HCT116 (cell line): Measurements from ENCODE around the gene CCL8. TPM values are rescaled to one million over a fixed set of nuclear protein-coding genes. Genes with fewer than 3 reads are reported as not detected.

ENCODE experiments used
- ATAC-seq: fragments of 200-7000 bp; cut with Tn5 transposase; 2 replicates; pipeline ENCODE4 v1.9.1; 2020; ENCODE audit warnings: mild to moderate bottlenecking, moderate library complexity
- BruUV-seq: library from RNA; stranded (reverse); fragments of 400-500 nt; replicated peaks from 2 replicates; lab custom pipeline; 2021; lab: Mats Ljungman, UMichigan
- CTCF ChIA-PET: fragments of 300-600 bp; sonication (Branson Sonifier 250); formaldehyde crosslinking; loops from one replicate; lab custom pipeline; 2021; ENCODE audit warnings: antibody characterized with exemption; lab: Charles Lee
- POLR2A ChIA-PET: fragments of 300-600, 350-600 bp; sonication (Branson Sonifier 250); formaldehyde crosslinking; loops from one replicate; lab custom pipeline; 2021; ENCODE audit warnings: antibody characterized with exemption; lab: Charles Lee
- RAD21 ChIA-PET, 2 experiments: fragments of 300-600 bp; sonication (Branson Sonifier 250); formaldehyde crosslinking; loops; one replicate each; lab custom pipeline; 2023; ENCODE audit warnings: low total read pairs in 2 of 2; ENCODE audit not compliant: uncharacterized antibody in 2 of 2, unreplicated experiment in 2 of 2, low non-redundant PET in 1 of 2; lab: Charles Lee
- DNase-seq: peaks from one replicate; pipeline ENCODE4 v3.0.0-alpha.2; 2010; ENCODE audit warnings: low read depth, low spot score
- H2AFZ ChIP-seq: fragments of 200-600 bp; shearing (Covaris generic), sonication (generic); 2 replicates; pipeline ENCODE4 v1.6.1; 2017; ENCODE audit warnings: low read depth, mixed run types, mixed read lengths, antibody characterized with exemption, low read length; ENCODE audit not compliant: poor library complexity, severe bottlenecking
- H3K27ac ChIP-seq: 2 replicates; pipeline ENCODE4 v1.5.1; 2012; ENCODE audit warnings: low read depth, low read length
- H3K27me3 ChIP-seq: fragments of 200-600 bp; sonication (generic); 2 replicates; pipeline ENCODE4 v1.6.1; 2016; ENCODE audit warnings: mixed run types, low read length, mixed read lengths; ENCODE audit not compliant: insufficient read depth
- H3K36me3 ChIP-seq, 2 experiments: fragments of 200-500 bp in 1 of 2; fragments of 200-600 bp in 1 of 2; sonication (Bioruptor generic) in 1 of 2; sonication (generic) in 1 of 2; 2 replicates each; pipeline versions ENCODE4 v1.5.1 to v1.6.1; 2014 to 2016; ENCODE audit warnings: low read length in 2 of 2, inconsistent platforms in 1 of 2, mixed read lengths in 1 of 2, mixed run types in 1 of 2; ENCODE audit not compliant: insufficient read depth in 2 of 2, control insufficient read depth in 1 of 2
- H3K4me1 ChIP-seq, 2 experiments: fragments of 200-600 bp in 1 of 2; sonication (generic) in 1 of 2; 2 replicates each; pipeline versions ENCODE4 v1.5.1 to v1.6.1; 2012 to 2017; ENCODE audit warnings: low read length in 2 of 2, inconsistent platforms in 1 of 2, mild to moderate bottlenecking in 1 of 2, mixed read lengths in 1 of 2, mixed run types in 1 of 2, moderate library complexity in 1 of 2; ENCODE audit not compliant: insufficient read depth in 2 of 2, control insufficient read depth in 1 of 2
- H3K4me2 ChIP-seq: fragments of 200-600 bp; sonication (generic); 2 replicates; pipeline ENCODE4 v1.6.1; 2017; ENCODE audit warnings: mixed run types, low read length, mixed read lengths
- H3K4me3 ChIP-seq, 2 experiments: fragments of 200-600 bp in 1 of 2; sonication (generic) in 1 of 2; replicated peaks in 1 of 2; 2 replicates each; pipeline ENCODE4 v1.5.1; 2011 to 2016; ENCODE audit warnings: low read length in 2 of 2, control low read depth in 1 of 2, low read depth in 1 of 2, mild to moderate bottlenecking in 1 of 2, mixed read lengths in 1 of 2, mixed run types in 1 of 2
- H3K79me2 ChIP-seq: fragments of 200-600 bp; sonication (generic); 2 replicates; pipeline ENCODE4 v1.6.1; 2017; ENCODE audit warnings: mild to moderate bottlenecking, mixed run types, low read length, moderate library complexity, mixed read lengths; ENCODE audit not compliant: insufficient read depth
- H3K9ac ChIP-seq: fragments of 200-600 bp; sonication (generic); 2 replicates; pipeline ENCODE4 v1.6.1; 2016; ENCODE audit warnings: low read length, mixed read lengths
- H3K9me2 ChIP-seq: fragments of 200-600 bp; sonication (generic), shearing (Covaris generic); 2 replicates; pipeline ENCODE4 v1.6.1; 2017; ENCODE audit warnings: mixed run types, mild to moderate bottlenecking, moderate library complexity; ENCODE audit not compliant: insufficient read depth
- H3K9me3 ChIP-seq, 2 experiments: fragments of 200-500 bp in 1 of 2; fragments of 200-600 bp in 1 of 2; sonication (Bioruptor generic) in 1 of 2; sonication (generic) in 1 of 2; 2 replicates each; pipeline ENCODE4 v1.6.1; 2014 to 2017; ENCODE audit warnings: low read length in 2 of 2, mixed read lengths in 2 of 2, inconsistent platforms in 1 of 2, low read depth in 1 of 2, mild to moderate bottlenecking in 1 of 2, mixed run types in 1 of 2, moderate library complexity in 1 of 2; ENCODE audit not compliant: control insufficient read depth in 1 of 2, insufficient read depth in 1 of 2
- H4K20me1 ChIP-seq: fragments of 200-600 bp; sonication (generic), shearing (Covaris generic); 2 replicates; pipeline ENCODE4 v1.6.1; 2017; ENCODE audit warnings: mixed run types, mild to moderate bottlenecking, moderate library complexity; ENCODE audit not compliant: insufficient read depth
- CBX3 ChIP-seq: IDR thresholded peaks from 2 replicates; pipeline ENCODE4 v1.6.1; 2012; ENCODE audit warnings: low read depth
- CEBPB ChIP-seq: IDR thresholded peaks from 2 replicates; pipeline ENCODE4 v1.6.1; 2012; ENCODE audit warnings: low read depth
- EGR1 ChIP-seq: IDR thresholded peaks from 2 replicates; pipeline ENCODE4 v1.6.1; 2012; ENCODE audit warnings: low read depth
- MAX ChIP-seq: IDR thresholded peaks from 2 replicates; pipeline ENCODE4 v1.6.1; 2012
- POLR2AphosphoS5 ChIP-seq: IDR thresholded peaks from 2 replicates; pipeline ENCODE4 v1.6.1; 2011; ENCODE audit warnings: mild to moderate bottlenecking, low read depth, low read length, moderate library complexity
- REST ChIP-seq: IDR thresholded peaks from 2 replicates; pipeline ENCODE4 v1.6.1; 2012; ENCODE audit warnings: low read depth
- SP1 ChIP-seq: IDR thresholded peaks from 2 replicates; pipeline ENCODE4 v1.6.1; 2012; ENCODE audit warnings: low read depth
- SRF ChIP-seq: IDR thresholded peaks from 2 replicates; pipeline ENCODE4 v1.6.1; 2012; ENCODE audit warnings: low read depth
- ZBTB33 ChIP-seq: IDR thresholded peaks from 2 replicates; pipeline ENCODE4 v1.6.1; 2011; ENCODE audit warnings: mild to moderate bottlenecking, low read length, moderate library complexity; ENCODE audit not compliant: insufficient replicate concordance; ENCODE audit errors: extremely low read depth
- ZNF274 ChIP-seq: fragments of 200-500 bp; sonication (Bioruptor generic); IDR thresholded peaks from 2 replicates; pipeline ENCODE4 v1.6.1; 2014; ENCODE audit warnings: mild to moderate bottlenecking, low read depth, low read length, inconsistent platforms
- intact Hi-C: fragments of 100-400 bp; cut with micrococcal nuclease; formaldehyde crosslinking; loops from 2 replicates; pipeline ENCODE4 v1.10.0; 2022
- total RNA-seq: library from RNA; stranded (reverse); gene quantifications from one replicate; pipeline ENCODE4 v1.2.1, GENCODE V29; 2021; ENCODE audit not compliant: unreplicated experiment

CCL8 gene
- total RNA-seq, 1 experiment from 2014 or later = not detected

- TF ChIP-seq ZBTB33 (no peak), MAX (no peak), SP1 (no peak), POLR2AphosphoS5 (no peak), EGR1 (no peak), SRF (no peak)
Observed at GRCh38 chr17:34368196-34368945, 49.1 kb downstream of the CCL8 start (continued).

- DNase-seq (no peak), ATAC-seq (no peak)
- H3K9me3 ChIP-seq = no peaks in the 10 kb centered on the region
- H3K79me2 ChIP-seq = no peaks in the 10 kb centered on the region
- no peaks in the 10 kb centered on the region for H3K36me3 ChIP-seq
- no peaks in the 10 kb centered on the region for H3K9me2 ChIP-seq
- RAD21 ChIA-PET = no interaction called here
- no peaks in the 10 kb centered on the region for H4K20me1 ChIP-seq
- H3K4me3 ChIP-seq = no peak overlapping the region
- H3K27me3 ChIP-seq = peaks cover 19% of the 10 kb centered on the region; the same call in 1 of the 2 replicates
- TF ChIP-seq SRF = no peak
- TF ChIP-seq ZNF274 = no peak
- no peak for TF ChIP-seq CEBPB
- no peak for TF ChIP-seq REST
- TF ChIP-seq SP1 = no peak
- no peak for TF ChIP-seq CBX3
- no peak for TF ChIP-seq EGR1
- no peaks in the 10 kb centered on the region for H3K4me1 ChIP-seq
- H3K27ac ChIP-seq = no peak overlapping the region
- intact Hi-C loops = no loop called here
- POLR2A ChIA-PET = no interaction called here
- H3K9ac ChIP-seq = no peak overlapping the region
- no peak overlapping the region for H3K4me2 ChIP-seq
- H2AFZ ChIP-seq = no peak overlapping the region
- no TSS peak for BruUV-seq
- CTCF ChIA-PET = no interaction called here
Observed at GRCh38 chr17:34368946-34369500, 49.8 kb downstream of the CCL8 start.
